ENCODE results near the gene APOO.

The APOO gene

GRCh38 chrX:23885803-23886202, 21.9 kb downstream of the APOO start:
- Histone ChIP-seq H3K4me3 (ENCODE audit: insufficient read depth, low read length, poor library complexity, severe bottlenecking) (no peak overlapping the region), H3K79me2 (ENCODE audit: insufficient read depth, low read length) (no peaks in the 10 kb centered on the region), H3K27me3 (ENCODE audit: low read length) (no peaks in the 10 kb centered on the region), H3K9ac (ENCODE audit: low read length) (no peak overlapping the region), H3K9me2 (replicated peaks; ENCODE audit: insufficient read depth, low read length) (no peaks in the 10 kb centered on the region), H3K4me2 (ENCODE audit: low read depth, low read length, poor library complexity, severe bottlenecking) (no peak overlapping the region), H3K9me3 (ENCODE audit: insufficient read depth, low read length) (no peaks in the 10 kb centered on the region), H3F3A (ENCODE audit: insufficient read depth) (no peaks in the 10 kb centered on the region), H2AFZ (ENCODE audit: low read depth, low read length, severe bottlenecking) (no peak overlapping the region), H3K36me3 (ENCODE audit: low read length) (no peaks in the 10 kb centered on the region), H3K27ac (ENCODE audit: low read depth, low read length) (no peak overlapping the region), H4K20me1 (ENCODE audit: low read depth, low read length) (no peaks in the 10 kb centered on the region)
- no peak for TF ChIP-seq CTCF (IDR thresholded peaks at IDR 0.05; ENCODE audit: insufficient read depth, low read length, poor library complexity, severe bottlenecking)
- TF ChIP-seq EZH2phosphoT487 (conservative IDR thresholded peaks at IDR 0.05; ENCODE audit: low read length) = no peak

GRCh38 chrX:23884427-23885024, 23.2 kb downstream of the APOO start:
- no peak for TF ChIP-seq CTCF (IDR thresholded peaks at IDR 0.05; ENCODE audit: insufficient read depth, low read length, poor library complexity, severe bottlenecking)
- H3K79me2 ChIP-seq (ENCODE audit: insufficient read depth, low read length) = no peaks in the 10 kb centered on the region
- H3K4me2 ChIP-seq (ENCODE audit: low read depth, low read length, poor library complexity, severe bottlenecking) = no peak overlapping the region
- H3K27me3 ChIP-seq (ENCODE audit: low read length) = no peaks in the 10 kb centered on the region
- H4K20me1 ChIP-seq (ENCODE audit: low read depth, low read length) = no peaks in the 10 kb centered on the region
- H3K9me3 ChIP-seq (ENCODE audit: insufficient read depth, low read length) = no peaks in the 10 kb centered on the region
- H3K9ac ChIP-seq (ENCODE audit: low read length) = no peak overlapping the region
- no peak overlapping the region for H2AFZ ChIP-seq (ENCODE audit: low read depth, low read length, severe bottlenecking)
- H3K4me3 ChIP-seq (ENCODE audit: insufficient read depth, low read length, poor library complexity, severe bottlenecking) = no peak overlapping the region
- no peaks in the 10 kb centered on the region for H3K9me2 ChIP-seq (replicated peaks; ENCODE audit: insufficient read depth, low read length)
- no peaks in the 10 kb centered on the region for H3F3A ChIP-seq (ENCODE audit: insufficient read depth)
- H3K36me3 ChIP-seq (ENCODE audit: low read length) = no peaks in the 10 kb centered on the region
- H3K27ac ChIP-seq (ENCODE audit: low read depth, low read length) = no peak overlapping the region

GRCh38 chrX:23883737-23884354, 23.9 kb downstream of the APOO start:
- Histone ChIP-seq H4K20me1 (ENCODE audit: low read depth, low read length) (no peaks in the 10 kb centered on the region), H2AFZ (ENCODE audit: low read depth, low read length, severe bottlenecking) (no peak overlapping the region), H3K79me2 (ENCODE audit: insufficient read depth, low read length) (no peaks in the 10 kb centered on the region), H3K4me2 (ENCODE audit: low read depth, low read length, poor library complexity, severe bottlenecking) (no peak overlapping the region), H3K27me3 (ENCODE audit: low read length) (no peaks in the 10 kb centered on the region), H3K9ac (ENCODE audit: low read length) (no peak overlapping the region), H3K4me3 (ENCODE audit: insufficient read depth, low read length, poor library complexity, severe bottlenecking) (no peak overlapping the region), H3K9me3 (ENCODE audit: insufficient read depth, low read length) (no peaks in the 10 kb centered on the region), H3K27ac (ENCODE audit: low read depth, low read length) (no peak overlapping the region), H3K9me2 (replicated peaks; ENCODE audit: insufficient read depth, low read length) (no peaks in the 10 kb centered on the region), H3K36me3 (ENCODE audit: low read length) (no peaks in the 10 kb centered on the region), H3F3A (ENCODE audit: insufficient read depth) (no peaks in the 10 kb centered on the region)
- TF ChIP-seq CTCF (IDR thresholded peaks at IDR 0.05; ENCODE audit: insufficient read depth, low read length, poor library complexity, severe bottlenecking) (no peak), EZH2phosphoT487 (conservative IDR thresholded peaks at IDR 0.05; ENCODE audit: low read length) (no peak)

Measured in SU-DHL-6 (cell line).